GM12878 (cell line): ENCODE data around the gene RIMS1. TPM values are rescaled to one million over a fixed set of nuclear protein-coding genes. Genes with fewer than 3 reads are reported as not detected.

Source experiments
- ATAC-seq: fragments of 200-7000 bp; cut with Tn5 transposase; 3 replicates; pipeline ENCODE4 v1.9.1; 2020; ENCODE audit warnings: mild to moderate bottlenecking, moderate library complexity
- BruUV-seq: library from RNA; stranded (reverse); fragments of 400-500 nt; replicated peaks from 2 replicates; lab custom pipeline; 2021; lab: Mats Ljungman, UMichigan
- CTCF ChIA-PET: fragments of 300-600 bp; sonication (Branson Sonifier 250); formaldehyde crosslinking; extraction: SDS; loops from one replicate; lab custom pipeline; 2021; ENCODE audit warnings: inconsistent platforms; lab: Yijun Ruan, JAX
- POLR2A ChIA-PET: fragments of 350-600 bp; formaldehyde crosslinking; extraction: SDS; loops from one replicate; lab custom pipeline; 2021; ENCODE audit warnings: inconsistent platforms; lab: Charles Lee
- RAD21 ChIA-PET: fragments of 300-600 bp; sonication (Branson Sonifier 250); formaldehyde crosslinking; loops from one replicate; lab custom pipeline; 2023; ENCODE audit warnings: antibody characterized with exemption; ENCODE audit not compliant: unreplicated experiment; lab: Charles Lee
- SMC1A ChIA-PET: fragments of 300-600 bp; sonication (Branson Sonifier 250); formaldehyde crosslinking; loops from one replicate; lab custom pipeline; 2023; ENCODE audit not compliant: unreplicated experiment, uncharacterized antibody; lab: Charles Lee
- DNase-seq: peaks from one replicate; pipeline ENCODE4 v3.0.0-alpha.2; 2011; ENCODE audit warnings: low read depth, low spot score
- FAIRE-seq: peaks from 3 replicates; lab custom pipeline; 2011; peaks lifted over from hg19 to GRCh38; lab: Jason Lieb, UNC
- H2AFZ ChIP-seq: 2 replicates; pipeline ENCODE4 v1.6.0; 2011; ENCODE audit warnings: low read depth, low read length, control low read depth; ENCODE audit not compliant: control insufficient read depth
- H3K27ac ChIP-seq: 2 replicates; pipeline ENCODE4 v1.5.1; 2011; ENCODE audit warnings: control low read depth; ENCODE audit not compliant: control insufficient read depth, insufficient read depth
- H3K27me3 ChIP-seq, 2 experiments: replicated peaks in 1 of 2; 2 replicates each; pipeline versions ENCODE4 v1.6.0 to v1.6.1; 2011; ENCODE audit warnings: low read length in 1 of 2; ENCODE audit not compliant: control insufficient read depth in 2 of 2, insufficient read depth in 2 of 2
- H3K36me3 ChIP-seq, 2 experiments: 2 replicates each; pipeline ENCODE4 v1.5.1; 2011; ENCODE audit warnings: low read length in 1 of 2; ENCODE audit not compliant: control insufficient read depth in 2 of 2, insufficient read depth in 2 of 2
- H3K4me1 ChIP-seq: 2 replicates; pipeline ENCODE4 v1.6.1; 2011; ENCODE audit warnings: mild to moderate bottlenecking, low read length, moderate library complexity, mixed read lengths; ENCODE audit not compliant: control insufficient read depth, insufficient read depth
- H3K4me2 ChIP-seq: 2 replicates; pipeline ENCODE4 v1.6.0; 2011; ENCODE audit warnings: control low read depth; ENCODE audit not compliant: control insufficient read depth, insufficient read depth
- H3K4me3 ChIP-seq: fragments of 200-600 bp; sonication (generic); 2 replicates; pipeline ENCODE4 v1.5.1; 2016
- H3K79me2 ChIP-seq: 2 replicates; pipeline ENCODE4 v1.6.0; 2011; ENCODE audit warnings: low read length; ENCODE audit not compliant: control insufficient read depth, insufficient read depth
- H3K9ac ChIP-seq: 2 replicates; pipeline ENCODE4 v1.8.0; 2011; ENCODE audit warnings: low read length, control low read depth, mixed read lengths; ENCODE audit not compliant: control insufficient read depth, insufficient read depth
- H3K9me3 ChIP-seq: replicated peaks from 3 replicates; pipeline ENCODE4 v1.5.1; 2011; ENCODE audit warnings: mild to moderate bottlenecking, low read length; ENCODE audit not compliant: control insufficient read depth, insufficient read depth
- H4K20me1 ChIP-seq: 2 replicates; pipeline ENCODE4 v1.6.0; 2011; ENCODE audit not compliant: control insufficient read depth, insufficient read depth
- EP300 ChIP-seq, 2 experiments: fragments of 150-350 bp in 1 of 2; IDR thresholded peaks; 2 replicates each; pipeline ENCODE4 v1.6.1; 2011 to 2012; ENCODE audit warnings: low read depth in 2 of 2, low read length in 2 of 2, borderline replicate concordance in 1 of 2, improper control_type of control experiment in 1 of 2, inconsistent platforms in 1 of 2; ENCODE audit not compliant: control insufficient read depth in 1 of 2
- ETV6 ChIP-seq, 2 experiments: fragments of 450-650 bp in 1 of 2; IDR thresholded peaks in 1 of 2; conservative IDR thresholded peaks in 1 of 2; 2 replicates each; pipeline ENCODE4 v1.6.1; 2014; ENCODE audit warnings: antibody characterized with exemption in 1 of 2, borderline replicate concordance in 1 of 2, low read depth in 1 of 2, mild to moderate bottlenecking in 1 of 2, moderate library complexity in 1 of 2
- GABPA ChIP-seq: IDR thresholded peaks from 2 replicates; pipeline ENCODE4 v1.6.1; 2014; ENCODE audit warnings: antibody characterized with exemption, low read depth, mild to moderate bottlenecking, inconsistent platforms
- IKZF2 ChIP-seq, 2 experiments: fragments of 450-650 bp; IDR thresholded peaks; 2 replicates each; pipeline ENCODE4 v1.6.1; 2017; ENCODE audit warnings: mild to moderate bottlenecking in 2 of 2, moderate library complexity in 2 of 2
- NR2C1 ChIP-seq: fragments of 450-650 bp; IDR thresholded peaks from 2 replicates; pipeline ENCODE4 v1.6.1; 2017; ENCODE audit warnings: antibody characterized with exemption, mild to moderate bottlenecking, moderate library complexity
- NRF1 ChIP-seq: conservative IDR thresholded peaks from 2 replicates; pipeline ENCODE4 v1.6.1; 2011; ENCODE audit warnings: mild to moderate bottlenecking, low read depth, low read length, improper control_type of control experiment
- SRF ChIP-seq, 2 experiments: IDR thresholded peaks; 2 replicates each; pipeline ENCODE4 v1.6.1; 2011; ENCODE audit warnings: low read depth in 2 of 2, low read length in 2 of 2, mild to moderate bottlenecking in 1 of 2, moderate library complexity in 1 of 2
- TAF1 ChIP-seq: IDR thresholded peaks from 2 replicates; pipeline ENCODE4 v1.6.1; 2011; ENCODE audit warnings: mild to moderate bottlenecking, low read depth, low read length, borderline replicate concordance
- TCF7 ChIP-seq: IDR thresholded peaks from 2 replicates; pipeline ENCODE4 v1.6.1; 2014; ENCODE audit warnings: antibody characterized with exemption, borderline replicate concordance
- WGBS: methylation state at CpG from one replicate; pipeline ENCODE4 v1.1.6; 2016; ENCODE audit warnings: low lambda C conversion rate; ENCODE audit not compliant: insufficient replicate concordance, insufficient coverage; ENCODE audit errors: missing lambda C conversion rate; 5-methylcytosine and 5-hydroxymethylcytosine counted together
- in situ Hi-C: fragments of 300-500 bp; cut with MboI; formaldehyde crosslinking; loops from 9 replicates; pipeline ENCODE4 v1.14.3; 2018; ENCODE audit warnings: mixed read lengths
- intact Hi-C: fragments of 100-400 bp; cut with micrococcal nuclease; formaldehyde crosslinking; loops from one replicate; pipeline ENCODE4 v1.14.2; 2022; ENCODE audit not compliant: unreplicated experiment
- polyA plus RNA-seq, 11 experiments: library from polyadenylated mRNA; depleted of rRNA in 4 of 11; unstranded in 6 of 11; stranded (reverse) in 5 of 11; fragments of >200 nt; fragmentation: Nextera tagmentation in 4 of 11; fragmentation: Illumina TruSeq in 1 of 11; extraction: Ambion mirVana in 4 of 11; extraction: Trizol in 1 of 11; gene quantifications; 1 replicate in 1 of 11; 2 replicates in 10 of 11; pipeline versions ENCODE4 v1.2.1 to v1.2.3, GENCODE V29; 2011 to 2016; ENCODE audit warnings: inconsistent platforms in 2 of 11, missing spikeins in 2 of 11, low read depth in 1 of 11
- total RNA-seq, 4 experiments: library from RNA; depleted of rRNA in 3 of 4; stranded (reverse); fragments of >200 nt in 3 of 4; fragmentation: Illumina TruSeq in 1 of 4; extraction: Trizol in 1 of 4; gene quantifications; 2 replicates each; pipeline versions ENCODE4 v1.2.1 to v1.2.3, GENCODE V29; 2013 to 2021
- TF ChIP-seq, protein P1 (sequence below), 3 experiments: IDR thresholded peaks in 2 of 3; conservative IDR thresholded peaks in 1 of 3; 2 replicates each; pipeline ENCODE4 v1.5.1; 2011; ENCODE audit warnings: low read depth in 3 of 3, low read length in 3 of 3, mild to moderate bottlenecking in 3 of 3, control low read depth in 2 of 3, moderate library complexity in 2 of 3, inconsistent platforms in 1 of 3, mixed read lengths in 1 of 3; ENCODE audit not compliant: control insufficient read depth in 2 of 3, insufficient read depth in 1 of 3; ENCODE audit errors: extremely low read depth in 1 of 3
- TF ChIP-seq, protein P2 (sequence below): fragments of 450-650 bp; IDR thresholded peaks from 2 replicates; pipeline ENCODE4 v1.6.1; 2017; ENCODE audit warnings: low read depth, mild to moderate bottlenecking, moderate library complexity

Gene RIMS1
- total and polyA plus RNA-seq, 10 of the 15 experiments (the other 5 are each of a cell fraction or from before 2014, with no cell fraction given): 0.05 to 0.76 (median 0.23) TPM

DNA sequence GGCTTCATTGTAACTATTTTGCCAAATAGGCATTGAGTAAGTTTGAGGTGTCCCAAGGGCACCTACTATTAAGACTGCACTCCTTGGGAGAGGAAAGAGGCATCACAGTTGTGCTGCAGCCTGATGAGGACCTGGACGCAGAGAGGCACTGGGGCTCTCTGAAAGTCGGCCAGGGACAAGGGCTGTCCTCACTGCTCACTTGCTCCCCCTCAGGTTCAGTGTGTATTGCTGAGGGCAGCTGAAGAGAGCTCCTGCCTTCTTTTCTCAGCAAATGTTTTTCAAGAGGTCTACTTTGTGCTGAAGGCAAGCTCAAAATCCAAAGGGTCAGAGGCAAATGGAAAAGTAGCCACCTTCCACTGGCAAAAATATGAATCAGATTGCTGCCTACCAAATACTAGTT is 331.8 kb downstream of the RIMS1 start:
- peak; percentile 92 for ATAC-seq
- H3K79me2 ChIP-seq: no peaks in the 10 kb centered on the region
- H3K27ac ChIP-seq: no peak overlapping the region
- BruUV-seq: no TSS peak
- POLR2A ChIA-PET: interaction anchor here (0.6 kb wide), 1 partner anchor 50 kb away, joined by 7 read pairs; no protein-coding TSS in a partner anchor
- in situ Hi-C loops (no loop called here), intact Hi-C loops (no loop called here)
- no peak overlapping the region for H2AFZ ChIP-seq
- no peak for FAIRE-seq
- no peak for DNase-seq
- SMC1A ChIA-PET: no interaction called here
- no peak overlapping the region for H3K4me3 ChIP-seq
- no peak overlapping the region for H3K9ac ChIP-seq
- H3K27me3 ChIP-seq: no peaks in the 10 kb centered on the region
- H4K20me1 ChIP-seq: no peaks in the 10 kb centered on the region
- H3K9me3 ChIP-seq: no peaks in the 10 kb centered on the region
- no peak overlapping the region for H3K4me2 ChIP-seq
- H3K36me3 ChIP-seq: no peaks in the 10 kb centered on the region
- TF ChIP-seq NRF1: no peak
- TF ChIP-seq, protein P1, sequence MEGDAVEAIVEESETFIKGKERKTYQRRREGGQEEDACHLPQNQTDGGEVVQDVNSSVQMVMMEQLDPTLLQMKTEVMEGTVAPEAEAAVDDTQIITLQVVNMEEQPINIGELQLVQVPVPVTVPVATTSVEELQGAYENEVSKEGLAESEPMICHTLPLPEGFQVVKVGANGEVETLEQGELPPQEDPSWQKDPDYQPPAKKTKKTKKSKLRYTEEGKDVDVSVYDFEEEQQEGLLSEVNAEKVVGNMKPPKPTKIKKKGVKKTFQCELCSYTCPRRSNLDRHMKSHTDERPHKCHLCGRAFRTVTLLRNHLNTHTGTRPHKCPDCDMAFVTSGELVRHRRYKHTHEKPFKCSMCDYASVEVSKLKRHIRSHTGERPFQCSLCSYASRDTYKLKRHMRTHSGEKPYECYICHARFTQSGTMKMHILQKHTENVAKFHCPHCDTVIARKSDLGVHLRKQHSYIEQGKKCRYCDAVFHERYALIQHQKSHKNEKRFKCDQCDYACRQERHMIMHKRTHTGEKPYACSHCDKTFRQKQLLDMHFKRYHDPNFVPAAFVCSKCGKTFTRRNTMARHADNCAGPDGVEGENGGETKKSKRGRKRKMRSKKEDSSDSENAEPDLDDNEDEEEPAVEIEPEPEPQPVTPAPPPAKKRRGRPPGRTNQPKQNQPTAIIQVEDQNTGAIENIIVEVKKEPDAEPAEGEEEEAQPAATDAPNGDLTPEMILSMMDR (IDR thresholded peaks at IDR 0.05 in 2 of 3, conservative IDR thresholded peaks at IDR 0.05 in 1 of 3; ENCODE audit: control insufficient read depth in 2 of 3, extremely low read depth in 1 of 3, insufficient read depth in 1 of 3, low read depth in 3 of 3, low read length in 3 of 3): peak; percentile 20 to 46 (median 29); a peak in 2 of 6 replicates
- CTCF ChIA-PET: no interaction called here
- 34% methylated on average over 2 of the region's 2 CpGs for WGBS
- no peaks in the 10 kb centered on the region for H3K4me1 ChIP-seq
- RAD21 ChIA-PET: no interaction called here

- ChIA-PET SMC1A (no interaction called here), POLR2A (no interaction called here)
- intact Hi-C loops: no loop called here
- TF ChIP-seq EP300 (IDR thresholded peaks at IDR 0.05; ENCODE audit: borderline replicate concordance in 1 of 2, control insufficient read depth in 1 of 2, low read depth in 2 of 2, low read length in 2 of 2) (no peak), TCF7 (no peak), TAF1 (no peak), GABPA (no peak), SRF (IDR thresholded peaks at IDR 0.05; ENCODE audit: low read depth in 2 of 2, low read length in 2 of 2) (no peak), NR2C1 (no peak), IKZF2 (IDR thresholded peaks at IDR 0.05) (no peak), ETV6 (conservative IDR thresholded peaks at IDR 0.05 in 1 of 2, IDR thresholded peaks at IDR 0.05 in 1 of 2; ENCODE audit: borderline replicate concordance in 1 of 2, low read depth in 1 of 2) (no peak)
- TF ChIP-seq, protein P2, sequence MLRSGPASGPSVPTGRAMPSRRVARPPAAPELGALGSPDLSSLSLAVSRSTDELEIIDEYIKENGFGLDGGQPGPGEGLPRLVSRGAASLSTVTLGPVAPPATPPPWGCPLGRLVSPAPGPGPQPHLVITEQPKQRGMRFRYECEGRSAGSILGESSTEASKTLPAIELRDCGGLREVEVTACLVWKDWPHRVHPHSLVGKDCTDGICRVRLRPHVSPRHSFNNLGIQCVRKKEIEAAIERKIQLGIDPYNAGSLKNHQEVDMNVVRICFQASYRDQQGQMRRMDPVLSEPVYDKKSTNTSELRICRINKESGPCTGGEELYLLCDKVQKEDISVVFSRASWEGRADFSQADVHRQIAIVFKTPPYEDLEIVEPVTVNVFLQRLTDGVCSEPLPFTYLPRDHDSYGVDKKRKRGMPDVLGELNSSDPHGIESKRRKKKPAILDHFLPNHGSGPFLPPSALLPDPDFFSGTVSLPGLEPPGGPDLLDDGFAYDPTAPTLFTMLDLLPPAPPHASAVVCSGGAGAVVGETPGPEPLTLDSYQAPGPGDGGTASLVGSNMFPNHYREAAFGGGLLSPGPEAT: no peak
These were observed 333.2 kb downstream of the RIMS1 start for GRCh38 chr6:72219536-72219935.

More at GRCh38 chr6:72219536-72219935, 333.2 kb downstream of the RIMS1 start:
- DNase-seq: no peak
- no peak overlapping the region for H3K9ac ChIP-seq
- BruUV-seq: no TSS peak
- no peak for ATAC-seq
- no peaks in the 10 kb centered on the region for H3K27me3 ChIP-seq
- no peak overlapping the region for H2AFZ ChIP-seq
- H3K4me2 ChIP-seq: no peak overlapping the region
- H3K9me3 ChIP-seq: no peaks in the 10 kb centered on the region
- H3K79me2 ChIP-seq: no peaks in the 10 kb centered on the region
- in situ Hi-C loops: no loop called here
- ChIA-PET CTCF (interaction anchor here (1.0 kb wide), 1 partner anchor 53 kb away, joined by 3 read pairs; no protein-coding TSS in a partner anchor), RAD21 (no interaction called here)
- no peaks in the 10 kb centered on the region for H4K20me1 ChIP-seq
- no peaks in the 10 kb centered on the region for H3K4me1 ChIP-seq
- no peak overlapping the region for H3K27ac ChIP-seq
- no peaks in the 10 kb centered on the region for H3K36me3 ChIP-seq
- no peak overlapping the region for H3K4me3 ChIP-seq
- no peak for FAIRE-seq
